ENCODE results near the gene BMI1.

- TF ChIP-seq, protein P1, sequence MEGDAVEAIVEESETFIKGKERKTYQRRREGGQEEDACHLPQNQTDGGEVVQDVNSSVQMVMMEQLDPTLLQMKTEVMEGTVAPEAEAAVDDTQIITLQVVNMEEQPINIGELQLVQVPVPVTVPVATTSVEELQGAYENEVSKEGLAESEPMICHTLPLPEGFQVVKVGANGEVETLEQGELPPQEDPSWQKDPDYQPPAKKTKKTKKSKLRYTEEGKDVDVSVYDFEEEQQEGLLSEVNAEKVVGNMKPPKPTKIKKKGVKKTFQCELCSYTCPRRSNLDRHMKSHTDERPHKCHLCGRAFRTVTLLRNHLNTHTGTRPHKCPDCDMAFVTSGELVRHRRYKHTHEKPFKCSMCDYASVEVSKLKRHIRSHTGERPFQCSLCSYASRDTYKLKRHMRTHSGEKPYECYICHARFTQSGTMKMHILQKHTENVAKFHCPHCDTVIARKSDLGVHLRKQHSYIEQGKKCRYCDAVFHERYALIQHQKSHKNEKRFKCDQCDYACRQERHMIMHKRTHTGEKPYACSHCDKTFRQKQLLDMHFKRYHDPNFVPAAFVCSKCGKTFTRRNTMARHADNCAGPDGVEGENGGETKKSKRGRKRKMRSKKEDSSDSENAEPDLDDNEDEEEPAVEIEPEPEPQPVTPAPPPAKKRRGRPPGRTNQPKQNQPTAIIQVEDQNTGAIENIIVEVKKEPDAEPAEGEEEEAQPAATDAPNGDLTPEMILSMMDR (IDR thresholded peaks at IDR 0.05; ENCODE audit: low read length) = no peak
- TF ChIP-seq EZH2phosphoT487 (IDR thresholded peaks at IDR 0.05; ENCODE audit: low read length) = no peak
- TF ChIP-seq EZH2 (optimal IDR thresholded peaks at IDR 0.05; ENCODE audit: low read depth, low read length) = no peak
Observed at GRCh38 chr10:22356324-22356873, 35.5 kb downstream of the BMI1 start.

Data from MM.1S (cell line).